Measurements from ENCODE around the gene KLHL1. TPM values are rescaled to one million over a fixed set of nuclear protein-coding genes. Genes with fewer than 3 reads are reported as not detected.

The KLHL1 gene
- total and polyA plus RNA-seq, 9 of the 15 experiments (the other 6 are each of a cell fraction or from before 2014, with no cell fraction given) = not detected

- no peaks in the 10 kb centered on the region for H4K20me1 ChIP-seq (replicated peaks; ENCODE audit: control insufficient read depth, insufficient read depth, low read length)
- ChIA-PET CTCF (ENCODE audit: low intra/inter-chr PET ratio) (no interaction called here), POLR2A (no interaction called here)
- no peak overlapping the region for H3K9ac ChIP-seq (ENCODE audit: insufficient read depth in 1 of 2, low read depth in 2 of 2, low read length in 2 of 2)
- FAIRE-seq (no peak), ATAC-seq (no peak), DNase-seq (ENCODE audit: extremely low read depth in 1 of 4, low spot score in 3 of 4) (no peak)
- H3K27ac ChIP-seq (ENCODE audit: extremely low read depth, low read depth, low read length) = no peak overlapping the region
- no peaks in the 10 kb centered on the region for H3K4me1 ChIP-seq (replicated peaks in 1 of 2; ENCODE audit: control insufficient read depth in 2 of 2, insufficient read depth in 2 of 2, low read length in 2 of 2)
- intact Hi-C loops (cut with micrococcal nuclease) = no loop called here
- no peak for TF ChIP-seq ADNP (tag; IDR thresholded peaks at IDR 0.05)
- no peak for TF ChIP-seq ZNF277 (CRISPR knock-in tag; IDR thresholded peaks at IDR 0.05; ENCODE audit: borderline replicate concordance)
- TF ChIP-seq CREB5 (CRISPR knock-in tag; IDR thresholded peaks at IDR 0.05) = no peak
- no peak for TF ChIP-seq MAX (CRISPR knock-in tag; IDR thresholded peaks at IDR 0.05)
- no peak for TF ChIP-seq ZNF212 (CRISPR knock-in tag; IDR thresholded peaks at IDR 0.05)
- TF ChIP-seq ZNF239 (CRISPR knock-in tag; IDR thresholded peaks at IDR 0.05) = no peak
- no peak for TF ChIP-seq STAT5B (CRISPR knock-in tag; IDR thresholded peaks at IDR 0.05)
- no peak for TF ChIP-seq SMAD2 (IDR thresholded peaks at IDR 0.05; ENCODE audit: low read depth, low read length)
- no peak for TF ChIP-seq SMARCC2 (IDR thresholded peaks at IDR 0.05; ENCODE audit: low read depth)
- no peak for TF ChIP-seq ELK3 (CRISPR knock-in tag; IDR thresholded peaks at IDR 0.05)
- TF ChIP-seq SREBF2 (CRISPR knock-in tag; IDR thresholded peaks at IDR 0.05) = no peak
- 0% methylated on average over 2 of the region's 2 CpGs for WGBS (ENCODE audit: insufficient coverage, low coverage, missing lambda C conversion rate)
- no TSS peak for BruUV-seq (replicated peaks)
- H2AFZ ChIP-seq (ENCODE audit: low read depth, low read length) = no peak overlapping the region
- H3K79me2 ChIP-seq (ENCODE audit: control insufficient read depth, insufficient read depth, low read length) = no peaks in the 10 kb centered on the region
- H3K4me3 ChIP-seq = no peak overlapping the region
- H3K36me3 ChIP-seq (ENCODE audit: control insufficient read depth, insufficient read depth, low read length) = no peaks in the 10 kb centered on the region
- no peaks in the 10 kb centered on the region for H3K27me3 ChIP-seq (ENCODE audit: control insufficient read depth in 2 of 2, insufficient read depth in 2 of 2, low read length in 2 of 2)
- no peaks in the 10 kb centered on the region for H3K9me1 ChIP-seq (ENCODE audit: control insufficient read depth, insufficient read depth, low read length)
- in situ Hi-C loops (cut with MboI) = no loop called here
- peaks cover 1% of the 10 kb centered on the region; the same call in 1 of the 2 replicates for H3K9me3 ChIP-seq (replicated peaks; ENCODE audit: control insufficient read depth, insufficient read depth, low read depth, low read length)
- H3K4me2 ChIP-seq (ENCODE audit: insufficient read depth, low read length) = no peak overlapping the region
Observed at GRCh38 chr13:69951412-69951811, 156.8 kb downstream of the KLHL1 start.
